LNCaP clone FGC (cell line): Measurements from ENCODE around the gene INPP5F.
A peak's percentile ranks its signal among the peaks of the same experiment; 100 is the strongest.

Source experiments
- DNase-seq: peaks from one replicate; pipeline ENCODE4 v3.0.0-alpha.2; 2011; ENCODE audit warnings: low read depth
- H3K4me3 ChIP-seq: 2 replicates; pipeline ENCODE4 v1.5.1; 2011; ENCODE audit warnings: mild to moderate bottlenecking, low read depth, low read length, control low read depth
- TF ChIP-seq, protein P1 (sequence below): IDR thresholded peaks from 2 replicates; pipeline ENCODE4 v1.5.1; 2012; ENCODE audit warnings: mild to moderate bottlenecking; ENCODE audit not compliant: control insufficient read depth, insufficient read depth; ENCODE audit errors: extremely low read depth

Gene INPP5F

GRCh38 chr10:119723624-119724023, 2.2 kb upstream of the INPP5F start:
- TF ChIP-seq, protein P1, sequence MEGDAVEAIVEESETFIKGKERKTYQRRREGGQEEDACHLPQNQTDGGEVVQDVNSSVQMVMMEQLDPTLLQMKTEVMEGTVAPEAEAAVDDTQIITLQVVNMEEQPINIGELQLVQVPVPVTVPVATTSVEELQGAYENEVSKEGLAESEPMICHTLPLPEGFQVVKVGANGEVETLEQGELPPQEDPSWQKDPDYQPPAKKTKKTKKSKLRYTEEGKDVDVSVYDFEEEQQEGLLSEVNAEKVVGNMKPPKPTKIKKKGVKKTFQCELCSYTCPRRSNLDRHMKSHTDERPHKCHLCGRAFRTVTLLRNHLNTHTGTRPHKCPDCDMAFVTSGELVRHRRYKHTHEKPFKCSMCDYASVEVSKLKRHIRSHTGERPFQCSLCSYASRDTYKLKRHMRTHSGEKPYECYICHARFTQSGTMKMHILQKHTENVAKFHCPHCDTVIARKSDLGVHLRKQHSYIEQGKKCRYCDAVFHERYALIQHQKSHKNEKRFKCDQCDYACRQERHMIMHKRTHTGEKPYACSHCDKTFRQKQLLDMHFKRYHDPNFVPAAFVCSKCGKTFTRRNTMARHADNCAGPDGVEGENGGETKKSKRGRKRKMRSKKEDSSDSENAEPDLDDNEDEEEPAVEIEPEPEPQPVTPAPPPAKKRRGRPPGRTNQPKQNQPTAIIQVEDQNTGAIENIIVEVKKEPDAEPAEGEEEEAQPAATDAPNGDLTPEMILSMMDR = no peak
- no peak for DNase-seq

DNA sequence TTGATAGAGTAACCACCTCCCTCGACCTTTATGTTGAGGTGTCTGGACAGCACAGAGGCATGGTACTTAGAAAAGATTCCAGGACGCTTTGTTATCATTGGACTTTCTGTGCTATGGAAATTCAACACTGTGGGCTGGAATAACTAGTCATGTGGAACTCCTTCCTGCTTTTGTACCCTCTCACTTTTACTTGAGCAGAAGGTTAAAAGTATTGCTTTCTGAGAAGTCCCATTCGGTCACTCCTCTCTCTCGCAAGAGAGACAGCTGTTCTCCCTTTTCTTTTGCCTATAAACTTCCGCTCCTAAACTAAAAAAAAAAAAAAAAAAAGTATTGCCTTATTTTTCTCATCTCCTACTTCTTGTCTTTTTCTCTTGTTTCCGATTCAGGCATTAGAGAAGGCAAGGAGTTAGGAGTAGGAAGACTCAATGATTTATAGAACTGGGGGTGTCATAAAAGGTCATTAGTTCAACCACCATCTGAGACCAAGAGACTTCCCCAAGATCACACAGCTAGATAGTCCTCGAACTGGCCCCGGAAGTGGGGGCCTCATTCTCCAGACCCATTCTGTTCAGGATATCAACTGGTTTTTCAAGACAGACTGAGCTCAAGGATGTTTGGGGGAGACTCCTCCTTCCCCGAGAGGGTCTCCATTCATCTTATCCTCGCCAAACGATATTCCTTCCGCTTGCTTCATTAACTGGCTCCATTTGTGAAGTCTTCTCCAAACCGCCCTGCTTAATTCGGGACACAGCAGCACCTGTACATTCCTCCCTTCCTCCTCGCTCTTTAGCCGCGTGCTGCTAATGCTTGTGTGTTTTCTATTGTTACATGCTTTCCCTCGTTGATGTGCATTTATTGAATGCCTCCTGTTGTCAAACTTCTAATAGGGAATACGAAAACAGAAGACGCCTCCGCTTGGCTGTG, 995 bp upstream of the INPP5F start:
- TF ChIP-seq, protein P1 = no peak
- peak overlapping the region; percentile 65 for H3K4me3 ChIP-seq
- no peak for DNase-seq

More at GRCh38 chr10:119723624-119724023, 2.2 kb upstream of the INPP5F start:
- H3K4me3 ChIP-seq = no peak overlapping the region

- H3K4me3 ChIP-seq = peak overlapping the region; percentile 65
- no peak for DNase-seq
- TF ChIP-seq, protein P1 = no peak
Measured at GRCh38 chr10:119725517-119725827, 378 bp upstream of the INPP5F start.

DNA sequence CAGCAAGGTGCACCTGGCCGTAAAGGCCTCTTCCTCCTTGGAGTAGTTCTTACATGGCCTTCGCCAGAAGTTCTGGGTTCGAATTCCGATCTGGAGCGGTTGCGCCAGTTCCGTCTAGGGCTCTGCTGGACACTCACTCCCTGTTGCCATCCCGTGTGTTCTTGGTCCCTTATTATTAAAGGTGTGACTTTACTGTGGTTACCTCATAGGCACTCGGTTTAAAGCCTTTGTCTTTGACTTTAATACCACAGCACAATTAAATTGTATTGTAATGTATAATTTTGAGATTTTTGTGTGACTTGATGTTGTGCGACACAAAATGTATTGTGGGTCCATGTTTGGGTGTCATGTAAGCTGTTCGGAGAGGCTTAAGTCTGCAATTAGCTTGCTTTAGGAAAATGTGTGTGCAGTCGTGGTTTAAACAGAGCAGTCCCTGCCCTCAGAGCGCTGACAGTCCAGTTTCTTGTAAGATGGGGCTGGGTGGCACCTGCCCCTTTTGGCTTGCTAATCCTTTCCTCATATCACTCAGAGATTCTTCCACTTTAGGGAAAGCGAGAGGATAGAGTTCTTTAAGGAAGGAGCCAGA, 919 bp downstream of the INPP5F start:
- TF ChIP-seq, protein P1 = no peak
- peak overlapping the region; percentile 65 for H3K4me3 ChIP-seq
- DNase-seq = no peak

DNA sequence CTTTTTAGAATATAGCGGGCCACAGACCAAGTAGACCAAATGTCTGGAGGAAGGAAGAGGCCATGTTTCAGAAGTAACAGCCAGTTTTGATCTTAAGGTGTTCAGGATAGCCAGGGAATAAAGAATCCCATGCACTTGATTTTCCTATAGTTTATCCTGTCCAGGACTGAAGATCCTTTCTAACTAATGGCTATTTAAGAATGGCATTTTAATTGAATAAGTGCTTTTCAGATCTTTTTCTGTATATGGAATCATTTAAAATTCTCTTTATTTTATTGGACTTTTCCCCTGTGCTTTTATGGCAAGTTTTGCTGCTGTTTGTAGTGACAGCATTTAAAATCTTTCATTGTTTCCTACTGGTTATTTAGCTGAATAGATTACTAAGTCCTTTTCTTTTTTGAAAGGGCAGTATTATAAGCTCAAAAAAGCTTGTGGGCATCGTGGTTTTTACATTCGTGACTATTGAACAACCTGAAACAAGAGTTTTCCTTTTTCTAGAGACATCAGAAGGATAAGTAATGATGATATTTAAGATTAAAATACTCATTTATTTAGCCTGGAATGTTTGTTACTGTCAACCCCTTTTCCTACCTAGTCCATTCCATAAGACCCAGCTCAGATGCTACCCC, 2.4 kb downstream of the INPP5F start:
- H3K4me3 ChIP-seq = no peak overlapping the region
- DNase-seq = no peak

GRCh38 chr10:119734396-119735332, 8.8 kb downstream of the INPP5F start:
- TF ChIP-seq, protein P1 = no peak
- no peak for DNase-seq
- H3K4me3 ChIP-seq = no peak overlapping the region

More for the DNA sequence above, 2.4 kb downstream of the INPP5F start:
- TF ChIP-seq, protein P1 = no peak
